Right lobe of liver (tissue), 6 donors: ENCODE measurements around the gene RAB31. TPM values are rescaled to one million over a fixed set of nuclear protein-coding genes. Genes with fewer than 3 reads are reported as not detected.

Experiments
- ATAC-seq, 4 donors: fragments of 200-7000 bp; cut with Tn5 transposase; one replicate each; pipeline ENCODE4 v1.9.1; 2020; ENCODE audit warnings: mild to moderate bottlenecking in 4 of 4, moderate library complexity in 4 of 4
- DNase-seq, 3 donors: peaks; one replicate each; pipeline ENCODE4 v3.0.0-alpha.2; 2020
- H3K27ac ChIP-seq, 3 donors: fragments of 200-600 bp; one replicate each; pipeline ENCODE4 v1.8.0; 2022
- H3K27me3 ChIP-seq, 2 donors: fragments of 200-600 bp; one replicate each; pipeline ENCODE4 v1.8.0; 2022
- H3K36me3 ChIP-seq, 4 donors: fragments of 200-600 bp; sonication (generic) in 1 of 4; one replicate each; pipeline versions ENCODE4 v1.5.1 to v1.8.0; 2017 to 2022; ENCODE audit warnings: control low read depth in 1 of 4
- H3K4me1 ChIP-seq, 4 donors: fragments of 200-600 bp; sonication (generic) in 1 of 4; one replicate each; pipeline versions ENCODE4 v1.5.1 to v1.8.0; 2017 to 2022; ENCODE audit warnings: control low read depth in 1 of 4
- H3K4me3 ChIP-seq, 3 donors: fragments of 200-600 bp; one replicate each; pipeline ENCODE4 v1.8.0; 2022
- H3K9me3 ChIP-seq, 4 donors: fragments of 200-600 bp; sonication (generic) in 1 of 4; one replicate each; pipeline versions ENCODE4 v1.5.1 to v1.8.0; 2017 to 2022; ENCODE audit warnings: control low read depth in 1 of 4
- CTCF ChIP-seq, 4 donors: fragments of 200-600 bp in 3 of 4; fragments of 450-650 bp in 1 of 4; IDR thresholded peaks; one replicate each; pipeline versions ENCODE4 v1.5.1 to v1.8.0; 2016 to 2022; ENCODE audit warnings: antibody characterized with exemption in 4 of 4, mild to moderate bottlenecking in 2 of 4
- POLR2A ChIP-seq: fragments of 450-650 bp; IDR thresholded peaks from one replicate; pipeline ENCODE4 v1.6.1; 2017; ENCODE audit warnings: antibody characterized with exemption, mild to moderate bottlenecking
- WGBS: methylation state at CpG from one replicate; pipeline ENCODE4 v1.1.6; 2018; ENCODE audit warnings: low coverage, low lambda C conversion rate; ENCODE audit not compliant: insufficient coverage; ENCODE audit errors: missing lambda C conversion rate; 5-methylcytosine and 5-hydroxymethylcytosine counted together
- intact Hi-C, 2 donors: fragments of 100-400 bp; cut with DNase I; formaldehyde crosslinking; loops; one replicate each; pipeline versions ENCODE4 v1.11.2 to v1.14.1; 2022
- total RNA-seq, 6 experiments: library from RNA; depleted of rRNA in 2 of 6; stranded (reverse); fragments of >200 nt in 2 of 6; fragmentation: NEBNext Ultra II Directional in 3 of 6; extraction: Animal tissue kit (Norgen Biotek cat#: 25700) in 3 of 6; gene quantifications; one replicate each; pipeline versions ENCODE4 v1.1.0 to v1.2.4, GENCODE V29; 2016 to 2023
- donor health status: DM: no; HTN: yes; CAD: no.
- donor health status: DM: no; HTN: no; CAD: no.
- donor health status: DM: no; HTN: no; CAD: no.
- donor health status: DM: no; HTN: yes; CAD: no.
- donor health status: DM: no; HTN: yes; CAD: no.

The RAB31 gene
- total RNA-seq, 6 experiments from 2014 or later, result 3.0 to 14.3 (median 5.4) TPM

GRCh38 chr18:9683418-9684396, 24.4 kb upstream of the RAB31 start:
- ATAC-seq (peak; percentile 51 to 68 (median 59)), DNase-seq (no peak)
- 38% methylated on average over 6 of the region's 9 CpGs for WGBS
- TF ChIP-seq POLR2A (no peak), CTCF (IDR thresholded peaks at IDR 0.05) (peak; percentile 7 to 29 (median 17))
- Histone ChIP-seq H3K4me1 (no peaks in the 10 kb centered on the region), H3K27ac (no peak overlapping the region), H3K4me3 (no peak overlapping the region), H3K27me3 (no peaks in the 10 kb centered on the region), H3K9me3 (no peaks in the 10 kb centered on the region), H3K36me3 (no peaks in the 10 kb centered on the region)
- intact Hi-C loops, result no loop called here

GRCh38 chr18:9684881-9685614, 23.1 kb upstream of the RAB31 start:
- intact Hi-C loops, result no loop called here
- no peak overlapping the region for H3K4me3 ChIP-seq
- TF ChIP-seq CTCF (IDR thresholded peaks at IDR 0.05), result no peak
- TF ChIP-seq POLR2A, result no peak
- no peaks in the 10 kb centered on the region for H3K4me1 ChIP-seq
- no peaks in the 10 kb centered on the region for H3K27me3 ChIP-seq
- H3K36me3 ChIP-seq, result no peaks in the 10 kb centered on the region
- H3K27ac ChIP-seq, result no peak overlapping the region
- peak; percentile 24 to 44 (median 36) for ATAC-seq
- WGBS, result 47% methylated on average over 9 of the region's 9 CpGs
- DNase-seq, result no peak
- no peaks in the 10 kb centered on the region for H3K9me3 ChIP-seq

GRCh38 chr18:9685615-9685890, 22.5 kb upstream of the RAB31 start:
- ATAC-seq (no peak), DNase-seq (no peak)
- Histone ChIP-seq H3K9me3 (no peaks in the 10 kb centered on the region), H3K27me3 (no peaks in the 10 kb centered on the region), H3K27ac (no peak overlapping the region), H3K36me3 (no peaks in the 10 kb centered on the region), H3K4me1 (no peaks in the 10 kb centered on the region), H3K4me3 (no peak overlapping the region)
- intact Hi-C loops, result no loop called here
- no peak for TF ChIP-seq CTCF (IDR thresholded peaks at IDR 0.05)
- no peak for TF ChIP-seq POLR2A
- 71% methylated on average over 4 of the region's 4 CpGs for WGBS

GRCh38 chr18:9688036-9688741, 19.9 kb upstream of the RAB31 start:
- TF ChIP-seq CTCF (IDR thresholded peaks at IDR 0.05), result no peak
- no peak for TF ChIP-seq POLR2A
- ATAC-seq (no peak), DNase-seq (no peak)
- intact Hi-C loops, result no loop called here
- H3K9me3 ChIP-seq, result no peaks in the 10 kb centered on the region
- no peaks in the 10 kb centered on the region for H3K36me3 ChIP-seq
- H3K27ac ChIP-seq, result no peak overlapping the region
- no peaks in the 10 kb centered on the region for H3K4me1 ChIP-seq
- no peaks in the 10 kb centered on the region for H3K27me3 ChIP-seq
- H3K4me3 ChIP-seq, result no peak overlapping the region
- WGBS, result 63% methylated on average over 10 of the region's 19 CpGs
